ENCODE measurements around the gene MPND. TPM values are rescaled to one million over a fixed set of nuclear protein-coding genes. Genes with fewer than 3 reads are reported as not detected.

MPND gene
- total and polyA plus RNA-seq, 2 of the 13 experiments (the other 11 are each of a cell fraction or from before 2014, with no cell fraction given) = 10.8 to 15.8 TPM

DNA sequence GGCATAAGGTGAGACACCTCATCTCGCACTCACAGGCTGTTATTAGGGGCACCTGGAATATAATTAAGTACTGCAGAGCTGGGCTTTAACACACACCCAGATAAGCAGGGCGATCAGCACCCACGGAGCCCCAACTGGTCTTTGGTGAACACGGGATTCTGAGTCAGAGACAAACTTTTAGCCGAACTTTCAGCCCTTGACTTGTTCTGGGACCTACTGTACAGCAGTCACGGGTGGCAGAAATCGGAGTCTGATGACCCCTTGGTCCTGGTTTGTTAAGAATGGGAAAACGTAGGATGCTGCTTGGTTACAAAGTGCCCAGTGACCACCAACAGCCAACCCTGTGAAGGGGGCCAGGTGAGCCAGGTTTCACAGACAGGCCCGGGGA is 47.9 kb downstream of the MPND start (continued):
- TF ChIP-seq NCOA2 (CRISPR knock-in tag; IDR thresholded peaks at IDR 0.05) = no peak
- TF ChIP-seq, protein P1, sequence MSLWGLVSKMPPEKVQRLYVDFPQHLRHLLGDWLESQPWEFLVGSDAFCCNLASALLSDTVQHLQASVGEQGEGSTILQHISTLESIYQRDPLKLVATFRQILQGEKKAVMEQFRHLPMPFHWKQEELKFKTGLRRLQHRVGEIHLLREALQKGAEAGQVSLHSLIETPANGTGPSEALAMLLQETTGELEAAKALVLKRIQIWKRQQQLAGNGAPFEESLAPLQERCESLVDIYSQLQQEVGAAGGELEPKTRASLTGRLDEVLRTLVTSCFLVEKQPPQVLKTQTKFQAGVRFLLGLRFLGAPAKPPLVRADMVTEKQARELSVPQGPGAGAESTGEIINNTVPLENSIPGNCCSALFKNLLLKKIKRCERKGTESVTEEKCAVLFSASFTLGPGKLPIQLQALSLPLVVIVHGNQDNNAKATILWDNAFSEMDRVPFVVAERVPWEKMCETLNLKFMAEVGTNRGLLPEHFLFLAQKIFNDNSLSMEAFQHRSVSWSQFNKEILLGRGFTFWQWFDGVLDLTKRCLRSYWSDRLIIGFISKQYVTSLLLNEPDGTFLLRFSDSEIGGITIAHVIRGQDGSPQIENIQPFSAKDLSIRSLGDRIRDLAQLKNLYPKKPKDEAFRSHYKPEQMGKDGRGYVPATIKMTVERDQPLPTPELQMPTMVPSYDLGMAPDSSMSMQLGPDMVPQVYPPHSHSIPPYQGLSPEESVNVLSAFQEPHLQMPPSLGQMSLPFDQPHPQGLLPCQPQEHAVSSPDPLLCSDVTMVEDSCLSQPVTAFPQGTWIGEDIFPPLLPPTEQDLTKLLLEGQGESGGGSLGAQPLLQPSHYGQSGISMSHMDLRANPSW (CRISPR knock-in tag; IDR thresholded peaks at IDR 0.05; ENCODE audit: borderline replicate concordance) = no peak
- TF ChIP-seq PRMT3 (CRISPR knock-in tag; IDR thresholded peaks at IDR 0.05; ENCODE audit: borderline replicate concordance, low read depth) = no peak
- TF ChIP-seq ZEB1 (IDR thresholded peaks at IDR 0.05; ENCODE audit: insufficient replicate concordance, low read depth) = no peak
- no peak for TF ChIP-seq ELF3 (CRISPR knock-in tag; IDR thresholded peaks at IDR 0.05)
- TF ChIP-seq ZNF747 (CRISPR knock-in tag; IDR thresholded peaks at IDR 0.05; ENCODE audit: borderline replicate concordance) = no peak
- 0 out of 2 replicates have a peak, but pooled peaks have one; percentile 6 for TF ChIP-seq HDAC1 (CRISPR knock-in tag; IDR thresholded peaks at IDR 0.05)
- TF ChIP-seq FOXA3 (CRISPR knock-in tag; IDR thresholded peaks at IDR 0.05) = no peak
- no peak for TF ChIP-seq YY1 (IDR thresholded peaks at IDR 0.05; ENCODE audit: insufficient read depth, insufficient replicate concordance, low read depth, low read length)
- TF ChIP-seq ZNF546 (CRISPR knock-in tag; conservative IDR thresholded peaks at IDR 0.05) = no peak
- TF ChIP-seq, protein P2, sequence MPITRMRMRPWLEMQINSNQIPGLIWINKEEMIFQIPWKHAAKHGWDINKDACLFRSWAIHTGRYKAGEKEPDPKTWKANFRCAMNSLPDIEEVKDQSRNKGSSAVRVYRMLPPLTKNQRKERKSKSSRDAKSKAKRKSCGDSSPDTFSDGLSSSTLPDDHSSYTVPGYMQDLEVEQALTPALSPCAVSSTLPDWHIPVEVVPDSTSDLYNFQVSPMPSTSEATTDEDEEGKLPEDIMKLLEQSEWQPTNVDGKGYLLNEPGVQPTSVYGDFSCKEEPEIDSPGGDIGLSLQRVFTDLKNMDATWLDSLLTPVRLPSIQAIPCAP (CRISPR knock-in tag; IDR thresholded peaks at IDR 0.05; ENCODE audit: low read depth) = no peak
- TF ChIP-seq KDM4B (CRISPR knock-in tag; IDR thresholded peaks at IDR 0.05) = no peak
- no peak for TF ChIP-seq HOXA7 (CRISPR knock-in tag; IDR thresholded peaks at IDR 0.05)
- no peak for TF ChIP-seq HHEX (CRISPR knock-in tag; IDR thresholded peaks at IDR 0.05)
- TF ChIP-seq NFKBIZ (CRISPR knock-in tag; IDR thresholded peaks at IDR 0.05) = no peak
- TF ChIP-seq ZNF761 (CRISPR knock-in tag; conservative IDR thresholded peaks at IDR 0.05) = no peak
- no peak for TF ChIP-seq HCFC1 (IDR thresholded peaks at IDR 0.05; ENCODE audit: low read depth, low read length)
- TF ChIP-seq ZNF678 (CRISPR knock-in tag; IDR thresholded peaks at IDR 0.05) = no peak
- TF ChIP-seq, protein P3, sequence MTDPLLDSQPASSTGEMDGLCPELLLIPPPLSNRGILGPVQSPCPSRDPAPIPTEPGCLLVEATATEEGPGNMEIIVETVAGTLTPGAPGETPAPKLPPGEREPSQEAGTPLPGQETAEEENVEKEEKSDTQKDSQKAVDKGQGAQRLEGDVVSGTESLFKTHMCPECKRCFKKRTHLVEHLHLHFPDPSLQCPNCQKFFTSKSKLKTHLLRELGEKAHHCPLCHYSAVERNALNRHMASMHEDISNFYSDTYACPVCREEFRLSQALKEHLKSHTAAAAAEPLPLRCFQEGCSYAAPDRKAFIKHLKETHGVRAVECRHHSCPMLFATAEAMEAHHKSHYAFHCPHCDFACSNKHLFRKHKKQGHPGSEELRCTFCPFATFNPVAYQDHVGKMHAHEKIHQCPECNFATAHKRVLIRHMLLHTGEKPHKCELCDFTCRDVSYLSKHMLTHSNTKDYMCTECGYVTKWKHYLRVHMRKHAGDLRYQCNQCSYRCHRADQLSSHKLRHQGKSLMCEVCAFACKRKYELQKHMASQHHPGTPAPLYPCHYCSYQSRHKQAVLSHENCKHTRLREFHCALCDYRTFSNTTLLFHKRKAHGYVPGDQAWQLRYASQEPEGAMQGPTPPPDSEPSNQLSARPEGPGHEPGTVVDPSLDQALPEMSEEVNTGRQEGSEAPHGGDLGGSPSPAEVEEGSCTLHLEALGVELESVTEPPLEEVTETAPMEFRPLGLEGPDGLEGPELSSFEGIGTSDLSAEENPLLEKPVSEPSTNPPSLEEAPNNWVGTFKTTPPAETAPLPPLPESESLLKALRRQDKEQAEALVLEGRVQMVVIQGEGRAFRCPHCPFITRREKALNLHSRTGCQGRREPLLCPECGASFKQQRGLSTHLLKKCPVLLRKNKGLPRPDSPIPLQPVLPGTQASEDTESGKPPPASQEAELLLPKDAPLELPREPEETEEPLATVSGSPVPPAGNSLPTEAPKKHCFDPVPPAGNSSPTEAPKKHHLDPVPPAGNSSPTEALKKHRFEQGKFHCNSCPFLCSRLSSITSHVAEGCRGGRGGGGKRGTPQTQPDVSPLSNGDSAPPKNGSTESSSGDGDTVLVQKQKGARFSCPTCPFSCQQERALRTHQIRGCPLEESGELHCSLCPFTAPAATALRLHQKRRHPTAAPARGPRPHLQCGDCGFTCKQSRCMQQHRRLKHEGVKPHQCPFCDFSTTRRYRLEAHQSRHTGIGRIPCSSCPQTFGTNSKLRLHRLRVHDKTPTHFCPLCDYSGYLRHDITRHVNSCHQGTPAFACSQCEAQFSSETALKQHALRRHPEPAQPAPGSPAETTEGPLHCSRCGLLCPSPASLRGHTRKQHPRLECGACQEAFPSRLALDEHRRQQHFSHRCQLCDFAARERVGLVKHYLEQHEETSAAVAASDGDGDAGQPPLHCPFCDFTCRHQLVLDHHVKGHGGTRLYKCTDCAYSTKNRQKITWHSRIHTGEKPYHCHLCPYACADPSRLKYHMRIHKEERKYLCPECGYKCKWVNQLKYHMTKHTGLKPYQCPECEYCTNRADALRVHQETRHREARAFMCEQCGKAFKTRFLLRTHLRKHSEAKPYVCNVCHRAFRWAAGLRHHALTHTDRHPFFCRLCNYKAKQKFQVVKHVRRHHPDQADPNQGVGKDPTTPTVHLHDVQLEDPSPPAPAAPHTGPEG (CRISPR knock-in tag; IDR thresholded peaks at IDR 0.05) = 0 out of 2 replicates have a peak, but pooled peaks have one; percentile 6
- no peak for TF ChIP-seq NFIB (CRISPR knock-in tag; IDR thresholded peaks at IDR 0.05; ENCODE audit: borderline replicate concordance)
- no peak for TF ChIP-seq SMARCC2 (IDR thresholded peaks at IDR 0.05)
- TF ChIP-seq ZNF101 (CRISPR knock-in tag; IDR thresholded peaks at IDR 0.05; ENCODE audit: borderline replicate concordance, low read depth) = no peak
- TF ChIP-seq ZNF746 (CRISPR knock-in tag; IDR thresholded peaks at IDR 0.05) = no peak
- TF ChIP-seq ARNT2 (CRISPR knock-in tag; IDR thresholded peaks at IDR 0.05; ENCODE audit: low read depth) = no peak

All from HepG2 (cell line).